Nucleus accumbens (tissue), 56 donors: ENCODE measurements around the gene NPLOC4.
"Not testable (repeated sequence)": the region's sequence is repeated elsewhere in the genome, so short reads cannot be mapped to it uniquely, and the experiment has no call there.

Source experiments
- DNase-seq, 56 donors: peaks; one replicate each; lab custom pipeline; 2025; lab: John Stamatoyannopoulos, UW

The NPLOC4 gene

GRCh38 chr17:81599719-81600486, 37.0 kb downstream of the NPLOC4 start:
- DNase-seq, result no peak

- DNase-seq, result peak in 4 of 56 donors; percentile 19 to 29 (median 22)
Measured at GRCh38 chr17:81593105-81593871, 43.6 kb downstream of the NPLOC4 start.

- DNase-seq, result no peak
Measured at GRCh38 chr17:81591971-81592370, 44.9 kb downstream of the NPLOC4 start.

GRCh38 chr17:81590121-81590520, 46.8 kb downstream of the NPLOC4 start:
- no peak for DNase-seq

GRCh38 chr17:81589612-81590011, 47.3 kb downstream of the NPLOC4 start:
- no peak for DNase-seq

- no peak for DNase-seq
Measured at GRCh38 chr17:81586096-81586495, 50.8 kb downstream of the NPLOC4 start.

GRCh38 chr17:81584771-81585170, 52.1 kb downstream of the NPLOC4 start:
- not testable (repeated sequence) for DNase-seq

GRCh38 chr17:81583589-81584342, 53.1 kb downstream of the NPLOC4 start:
- no peak for DNase-seq

- peak in 4 of 56 donors; percentile 13 to 25 (median 19) for DNase-seq
Measured at GRCh38 chr17:81582749-81583148, 54.2 kb downstream of the NPLOC4 start.

GRCh38 chr17:81582341-81582740, 54.6 kb downstream of the NPLOC4 start:
- no peak for DNase-seq

GRCh38 chr17:81581758-81582157, 55.2 kb downstream of the NPLOC4 start:
- no peak for DNase-seq

GRCh38 chr17:81580481-81580880, 56.4 kb downstream of the NPLOC4 start:
- no peak for DNase-seq

- peak in 3 of 56 donors; percentile 22 to 51 (median 37) for DNase-seq
Measured at GRCh38 chr17:81579821-81580321, 57.0 kb downstream of the NPLOC4 start.

- DNase-seq, result no peak
Measured at GRCh38 chr17:81579298-81579697, 57.6 kb downstream of the NPLOC4 start.

GRCh38 chr17:81578561-81579225, 58.2 kb downstream of the NPLOC4 start:
- peak in 6 of 56 donors; percentile 7 to 42 (median 20) for DNase-seq

GRCh38 chr17:81578038-81578441, 58.9 kb downstream of the NPLOC4 start:
- DNase-seq, result no peak

GRCh38 chr17:81577278-81578000, 59.5 kb downstream of the NPLOC4 start:
- DNase-seq, result no peak

- no peak for DNase-seq
Measured at GRCh38 chr17:81576621-81577277, 60.2 kb downstream of the NPLOC4 start.

- DNase-seq, result no peak
Measured at GRCh38 chr17:81575836-81576235, 61.1 kb downstream of the NPLOC4 start.
